GM10266 (cell line): ENCODE results near the gene CKB.

Source experiments
- DNase-seq: peaks from one replicate; pipeline ENCODE4 v3.0.0; 2012; ENCODE audit errors: extremely low spot score
- CTCF ChIP-seq: IDR thresholded peaks from 2 replicates; pipeline ENCODE4 v1.5.1; 2012; ENCODE audit warnings: mild to moderate bottlenecking, low read depth; ENCODE audit not compliant: control insufficient read depth, insufficient read depth; ENCODE audit errors: missing control alignments

Gene CKB

GRCh38 chr14:103530390-103530789 lies 7.8 kb upstream of the CKB start:
- no peak for DNase-seq
- no peak for TF ChIP-seq CTCF

GRCh38 chr14:103529383-103530365 lies 7.0 kb upstream of the CKB start:
- TF ChIP-seq CTCF, result no peak

GRCh38 chr14:103528587-103529382 lies 6.2 kb upstream of the CKB start, which contains the start of gene TRMT61A:
Gene TRMT61A, plus strand, starts transcription at chr14:103529196. Its CDS starts 783 bp downstream, at chr14:103529979.
- TF ChIP-seq CTCF, result no peak
- DNase-seq, result peak; percentile 96

More at GRCh38 chr14:103529383-103530365, 7.0 kb upstream of the CKB start:
- no peak for DNase-seq

GRCh38 chr14:103528146-103528586 lies 5.5 kb upstream of the CKB start:
- DNase-seq, result no peak

GRCh38 chr14:103527408-103528145 lies 4.9 kb upstream of the CKB start:
- peak; percentile 88 for DNase-seq
- no peak for TF ChIP-seq CTCF

More at GRCh38 chr14:103528146-103528586, 5.5 kb upstream of the CKB start:
- no peak for TF ChIP-seq CTCF

GRCh38 chr14:103526914-103527248 lies 4.3 kb upstream of the CKB start:
- TF ChIP-seq CTCF, result no peak
- no peak for DNase-seq
